Stimulated activated CD8-positive, alpha-beta memory T cell treated with anti-CD3 and anti-CD28 coated beads, Interleukin-15, amount 100 ng/mL, for 48 hours (primary cell): Measurements from ENCODE around the gene MRM3.
"Not testable (repeated sequence)": the region's sequence is repeated elsewhere in the genome, so short reads cannot be mapped to it uniquely, and the experiment has no call there.

ENCODE experiments used
- DNase-seq, 2 donors: peaks; one replicate each; pipeline ENCODE4 v3.0.0-alpha.2; 2020; ENCODE audit warnings: low read depth in 2 of 2

MRM3 gene

DNA sequence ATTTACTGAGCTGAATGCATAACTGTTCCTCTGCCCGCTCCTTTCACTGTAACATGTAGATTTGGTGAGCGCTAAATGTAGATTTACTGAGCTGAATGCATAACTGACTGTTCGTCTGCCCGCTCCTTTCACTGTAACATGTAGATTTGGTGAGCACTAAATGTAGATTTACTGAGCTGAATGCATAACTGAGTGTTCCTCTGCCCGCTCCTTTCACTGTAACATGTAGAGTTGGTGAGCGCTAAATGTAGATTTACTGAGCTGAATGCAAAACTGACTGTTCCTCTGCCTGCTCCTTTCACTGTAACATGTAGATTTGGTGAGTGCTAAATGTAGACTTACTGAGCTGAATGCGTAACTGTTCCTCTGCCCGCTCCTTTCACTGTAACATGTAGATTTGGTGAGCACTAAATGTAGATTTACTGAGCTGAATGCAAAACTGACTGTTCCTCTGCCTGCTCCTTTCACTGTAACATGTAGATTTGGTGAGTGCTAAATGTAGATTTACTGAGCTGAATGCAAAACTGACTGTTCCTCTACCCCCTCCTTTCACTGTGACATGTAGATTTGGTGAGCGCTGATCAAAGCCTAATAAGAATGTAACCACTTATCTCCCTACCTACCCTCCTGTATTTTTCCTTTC, 26.7 kb upstream of the MRM3 start:
- not testable (repeated sequence) for DNase-seq

DNA sequence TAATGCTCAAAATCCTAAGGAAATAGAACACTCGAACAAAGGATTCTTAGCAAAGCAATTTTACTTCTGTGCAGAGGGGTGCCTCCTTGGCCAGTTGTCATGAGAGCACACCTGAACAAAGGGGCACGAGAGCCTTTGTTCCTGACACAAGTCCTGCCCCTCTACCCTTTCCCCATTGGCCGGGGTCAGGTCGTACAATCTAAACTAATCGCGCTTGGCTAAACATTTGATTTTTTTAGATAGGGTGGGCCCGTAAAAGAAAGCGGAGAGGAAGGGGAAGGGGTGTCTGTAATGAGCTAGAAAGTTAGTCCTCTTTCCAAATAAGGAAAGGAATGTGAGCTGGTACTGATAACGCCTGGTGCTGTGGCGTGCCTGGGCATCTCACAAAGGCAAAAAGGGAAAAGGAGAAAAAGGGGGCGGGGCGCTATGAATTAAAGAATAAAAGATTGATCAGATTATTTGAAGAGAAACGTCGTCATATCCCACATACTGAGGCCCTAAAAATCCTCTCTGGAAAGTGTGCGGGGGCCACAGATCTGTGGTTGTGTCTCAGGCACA, 26.1 kb upstream of the MRM3 start:
- DNase-seq, result not testable (repeated sequence)

DNA sequence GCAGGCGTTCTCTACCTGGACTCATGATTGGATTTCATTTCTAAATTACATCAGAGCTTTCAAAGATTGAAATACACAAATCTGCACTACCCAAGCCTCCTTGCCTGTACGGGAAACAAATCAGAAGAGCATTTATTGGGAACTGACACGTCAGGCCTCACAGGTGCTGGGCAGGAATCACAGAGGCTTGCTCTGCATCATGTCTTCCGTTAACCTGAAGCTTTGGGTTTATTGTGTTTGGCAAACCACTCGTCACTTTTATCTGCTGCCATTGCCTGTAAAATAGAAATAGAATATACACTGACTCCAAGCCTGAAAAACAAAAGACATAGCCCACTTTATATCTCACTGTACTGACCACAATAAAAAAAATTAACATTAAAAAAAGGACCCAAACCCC, 22.2 kb upstream of the MRM3 start:
- DNase-seq, result no peak

DNA sequence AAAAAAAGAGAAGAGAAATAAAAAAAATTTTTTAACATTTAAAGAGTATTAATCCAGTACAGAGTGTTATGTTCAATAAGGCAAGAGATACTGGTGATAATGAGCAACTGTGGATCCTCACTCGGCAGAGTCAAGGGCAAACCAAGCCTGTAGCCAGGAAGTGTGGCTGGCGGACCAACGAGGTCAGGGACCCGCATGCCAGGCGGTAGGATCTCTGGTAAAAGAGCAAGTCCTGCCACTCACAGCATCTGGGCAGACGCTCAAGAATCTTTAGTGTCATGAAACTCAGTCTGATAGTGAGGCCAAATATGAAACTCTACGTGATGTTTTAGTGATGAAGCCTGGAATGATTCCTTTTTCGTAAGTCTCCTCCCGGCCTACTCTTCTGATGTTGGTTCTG, 21.8 kb upstream of the MRM3 start:
- no peak for DNase-seq

DNA sequence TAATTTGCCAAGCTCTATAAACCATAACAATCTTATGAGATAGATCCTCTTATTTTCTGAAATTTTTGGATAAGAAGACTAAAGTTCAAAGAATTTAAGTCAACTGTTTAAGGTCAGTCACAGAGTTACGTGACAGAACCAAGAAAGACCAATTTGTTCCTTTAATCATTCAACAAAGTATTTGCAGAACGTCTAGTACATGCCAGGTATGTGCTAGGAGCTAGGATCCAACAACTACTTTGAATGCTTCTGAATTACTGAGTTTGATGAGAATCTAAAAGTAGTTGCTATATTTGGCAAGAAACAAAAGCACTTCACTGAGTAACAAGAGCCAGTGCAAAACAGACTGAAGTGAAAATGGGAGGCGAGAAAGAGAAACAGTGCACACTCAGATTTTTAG, 15.1 kb upstream of the MRM3 start:
- no peak for DNase-seq

DNA sequence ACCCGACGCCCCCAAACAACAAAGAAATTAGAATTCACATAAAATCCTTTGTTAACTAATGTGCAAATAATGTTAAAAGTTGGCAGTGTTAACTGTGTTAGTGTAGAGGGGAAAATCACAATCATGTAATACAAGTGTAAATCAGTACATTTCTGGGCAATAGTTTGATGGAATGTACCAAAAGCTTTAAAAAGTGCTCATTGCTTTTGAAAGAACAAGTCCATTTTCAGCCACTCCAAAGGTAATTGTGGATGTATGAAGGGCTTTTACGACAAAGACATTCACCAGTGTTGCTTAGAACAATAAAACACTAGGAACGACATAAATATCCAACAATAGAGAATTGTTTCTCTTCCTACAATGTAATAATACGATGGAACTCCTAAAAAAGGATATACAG, 9.1 kb upstream of the MRM3 start:
- DNase-seq, result no peak

DNA sequence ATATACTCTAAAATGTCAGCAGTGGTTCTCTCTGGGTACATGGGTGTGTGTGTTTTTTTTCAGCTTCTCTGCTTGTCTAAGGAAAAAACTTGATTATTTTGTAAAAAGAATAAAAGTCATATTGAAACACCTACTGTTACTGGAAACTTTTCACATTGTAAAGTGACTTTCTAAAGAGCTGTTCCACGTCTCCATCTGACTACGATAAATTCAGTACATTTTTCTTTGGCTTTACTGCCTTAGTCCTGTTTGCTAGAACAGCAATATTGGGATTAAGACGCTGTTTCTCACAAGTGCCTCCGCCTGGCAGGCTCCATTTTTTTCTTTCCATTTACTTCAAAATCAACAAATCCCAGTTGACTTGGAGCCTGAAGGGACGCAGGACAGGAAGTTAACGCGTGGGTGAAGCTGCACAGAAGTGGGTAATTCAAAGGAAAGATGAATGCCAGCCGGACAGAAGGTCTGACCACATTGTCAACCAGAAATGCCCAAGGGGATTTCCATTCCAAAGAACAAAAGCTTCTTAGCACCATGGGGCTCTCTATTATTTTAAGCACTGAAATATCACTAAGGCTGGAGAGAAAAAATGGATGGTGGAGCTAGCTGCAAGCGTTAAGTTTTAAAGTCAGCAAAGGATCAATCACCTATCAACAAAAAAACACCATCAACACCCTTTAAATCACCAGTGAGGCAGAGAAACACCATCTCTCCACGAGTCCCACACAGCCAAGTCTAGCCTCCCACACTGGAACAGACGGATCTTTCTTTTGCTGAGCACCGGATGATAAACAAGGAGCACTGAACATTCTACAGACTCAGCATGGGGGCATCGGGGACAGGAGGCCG, 8.5 kb upstream of the MRM3 start:
- peak in 1 of 2 donors; percentile 19 for DNase-seq

DNA sequence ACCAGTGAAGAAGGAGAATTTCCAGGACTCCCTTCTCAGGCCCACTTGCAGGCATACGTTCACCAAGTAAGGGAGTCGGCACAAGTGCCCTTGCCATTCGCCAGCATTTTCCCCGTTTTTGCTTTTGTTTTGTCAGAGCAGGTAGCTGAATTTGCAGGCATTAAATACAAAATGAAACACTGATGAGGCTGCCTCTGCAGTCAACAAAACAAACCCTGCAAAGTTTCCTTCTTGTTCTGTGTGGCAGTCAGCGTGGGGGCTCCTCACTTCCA, 7.9 kb upstream of the MRM3 start:
- no peak for DNase-seq

DNA sequence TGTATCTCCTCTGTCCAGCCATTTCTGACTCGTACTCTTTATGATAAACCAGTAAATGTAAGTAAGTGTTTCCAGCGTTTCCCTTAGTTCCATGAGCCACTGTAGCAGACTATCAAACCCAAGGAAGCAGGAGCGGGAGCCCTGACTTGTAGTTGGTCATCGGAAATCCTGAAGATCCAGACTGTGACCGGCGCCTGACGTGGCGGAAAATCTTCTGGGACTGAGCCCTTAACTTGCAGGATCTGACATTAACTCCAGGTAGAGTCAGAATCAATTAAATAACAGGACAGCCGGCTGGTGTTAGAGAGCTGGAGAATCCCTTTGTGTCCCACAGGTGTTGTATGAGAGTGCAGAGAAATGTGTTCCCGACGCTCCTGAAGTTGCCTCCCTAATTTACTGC, 4.1 kb upstream of the MRM3 start:
- no peak for DNase-seq

DNA sequence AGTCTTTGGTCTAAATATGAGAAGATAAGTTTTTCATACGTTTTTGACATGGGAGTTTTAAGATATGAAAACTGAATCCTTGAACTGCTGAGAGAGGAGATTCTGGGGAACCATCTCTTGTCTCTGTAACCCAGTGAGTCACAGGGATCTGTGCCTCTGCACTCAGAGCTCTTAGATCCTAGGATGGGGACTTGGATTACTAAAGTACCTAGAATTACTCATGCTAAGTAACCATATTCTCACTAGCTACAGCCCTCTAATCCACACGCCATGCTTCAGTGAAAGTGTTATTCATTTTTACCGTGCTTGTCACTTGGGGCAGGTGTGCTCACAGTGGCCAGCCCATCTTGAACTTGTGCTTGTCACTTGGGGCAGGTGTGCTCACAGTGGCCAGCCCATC, 2.0 kb downstream of the MRM3 start:
- DNase-seq, result no peak

DNA sequence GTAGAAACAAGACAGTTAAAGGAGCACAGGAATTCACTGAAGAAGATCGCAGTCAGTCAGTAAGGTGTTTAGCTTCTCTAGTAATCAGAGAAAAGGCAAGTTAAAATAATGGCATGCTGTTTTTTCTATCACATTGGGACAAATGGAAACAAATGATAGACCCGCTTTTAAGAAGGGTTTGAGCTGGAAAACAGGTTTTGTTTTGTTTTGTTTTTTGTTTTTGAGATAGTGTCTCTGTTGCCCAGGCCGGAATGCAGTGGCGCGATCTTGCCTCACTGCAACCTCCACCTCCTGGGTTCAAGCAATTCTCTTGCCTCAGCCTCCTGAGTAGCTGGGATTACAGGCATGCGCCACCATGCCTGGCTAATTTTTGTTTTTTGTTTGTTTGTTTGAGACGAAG, 3.7 kb downstream of the MRM3 start:
- not testable (repeated sequence) for DNase-seq

DNA sequence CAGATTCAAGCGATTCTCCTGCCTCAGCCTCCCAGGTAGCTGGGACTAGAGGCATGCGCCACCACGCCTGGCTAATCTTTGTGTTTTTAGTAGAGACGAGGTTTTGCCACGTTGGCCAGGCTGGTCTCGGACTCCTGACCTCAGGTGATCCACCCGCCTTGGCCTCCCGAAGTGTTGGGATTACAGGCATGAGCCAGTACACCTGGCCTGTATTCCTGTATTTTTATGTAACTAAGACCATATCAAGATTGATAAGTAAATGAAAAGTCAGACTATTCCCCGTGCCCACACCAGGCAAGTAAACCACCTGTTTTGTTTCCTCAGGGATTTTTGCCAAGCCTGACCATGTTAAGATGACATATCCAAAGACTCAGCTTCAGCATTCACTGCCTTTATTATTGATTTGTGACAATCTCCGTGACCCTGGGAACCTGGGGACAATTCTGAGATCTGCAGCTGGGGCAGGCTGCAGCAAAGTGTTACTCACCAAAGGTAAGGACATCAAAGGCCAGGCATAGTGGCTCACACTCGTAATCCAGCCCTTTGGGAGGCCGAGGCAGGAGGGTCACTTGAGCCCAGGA, 5.6 kb downstream of the MRM3 start:
- no peak for DNase-seq

DNA sequence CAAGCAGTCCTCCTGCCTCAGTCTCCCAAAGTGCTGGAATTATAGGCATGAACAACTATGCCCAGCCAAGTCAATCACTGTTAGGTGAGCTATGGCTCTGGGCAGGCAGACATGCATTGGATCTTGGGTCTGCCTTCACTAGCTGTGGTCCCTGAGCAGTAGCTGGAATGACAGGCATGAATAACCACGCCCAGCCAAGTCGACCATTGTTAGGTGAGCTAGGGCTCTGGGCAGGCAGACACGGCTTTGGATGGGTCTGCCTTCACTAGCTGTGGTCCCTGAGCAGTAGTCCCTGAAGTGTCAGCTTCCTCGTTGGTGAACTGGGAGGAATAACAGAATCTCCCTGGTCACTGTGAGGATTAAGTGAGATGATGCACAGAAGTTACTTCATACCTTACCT, 6.4 kb downstream of the MRM3 start:
- DNase-seq, result no peak

DNA sequence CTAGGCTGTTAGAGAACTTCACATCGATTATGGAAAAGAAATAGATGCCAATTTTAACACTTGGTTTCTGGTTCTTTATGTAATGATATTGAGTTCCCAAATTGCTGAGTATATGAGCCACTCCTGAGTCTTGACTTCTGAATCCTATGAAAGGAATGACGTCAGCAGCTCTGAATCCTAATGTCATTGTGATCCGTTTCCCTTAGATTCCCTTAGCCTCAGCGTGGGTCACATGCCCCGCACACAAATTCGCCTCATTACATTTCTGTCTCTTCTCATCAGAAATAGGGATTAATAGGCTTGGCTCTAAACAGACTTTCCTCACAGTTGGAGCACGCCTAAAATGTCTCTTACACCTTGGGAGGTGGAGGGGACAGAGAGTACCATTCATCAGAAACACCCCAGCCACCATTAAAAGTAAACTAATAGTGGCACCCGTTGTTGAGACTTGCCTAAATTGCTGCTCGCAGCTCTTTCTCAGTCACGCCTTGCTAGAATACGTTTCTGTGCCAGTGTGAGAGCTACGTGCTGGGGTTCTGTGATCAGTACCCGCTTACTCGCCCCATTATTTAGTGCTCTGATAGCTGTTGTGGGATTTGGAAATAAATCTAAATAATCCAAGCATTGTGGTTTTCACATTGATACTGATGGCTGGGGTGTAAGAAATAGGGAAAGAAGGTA, 7.1 kb downstream of the MRM3 start:
- no peak for DNase-seq

DNA sequence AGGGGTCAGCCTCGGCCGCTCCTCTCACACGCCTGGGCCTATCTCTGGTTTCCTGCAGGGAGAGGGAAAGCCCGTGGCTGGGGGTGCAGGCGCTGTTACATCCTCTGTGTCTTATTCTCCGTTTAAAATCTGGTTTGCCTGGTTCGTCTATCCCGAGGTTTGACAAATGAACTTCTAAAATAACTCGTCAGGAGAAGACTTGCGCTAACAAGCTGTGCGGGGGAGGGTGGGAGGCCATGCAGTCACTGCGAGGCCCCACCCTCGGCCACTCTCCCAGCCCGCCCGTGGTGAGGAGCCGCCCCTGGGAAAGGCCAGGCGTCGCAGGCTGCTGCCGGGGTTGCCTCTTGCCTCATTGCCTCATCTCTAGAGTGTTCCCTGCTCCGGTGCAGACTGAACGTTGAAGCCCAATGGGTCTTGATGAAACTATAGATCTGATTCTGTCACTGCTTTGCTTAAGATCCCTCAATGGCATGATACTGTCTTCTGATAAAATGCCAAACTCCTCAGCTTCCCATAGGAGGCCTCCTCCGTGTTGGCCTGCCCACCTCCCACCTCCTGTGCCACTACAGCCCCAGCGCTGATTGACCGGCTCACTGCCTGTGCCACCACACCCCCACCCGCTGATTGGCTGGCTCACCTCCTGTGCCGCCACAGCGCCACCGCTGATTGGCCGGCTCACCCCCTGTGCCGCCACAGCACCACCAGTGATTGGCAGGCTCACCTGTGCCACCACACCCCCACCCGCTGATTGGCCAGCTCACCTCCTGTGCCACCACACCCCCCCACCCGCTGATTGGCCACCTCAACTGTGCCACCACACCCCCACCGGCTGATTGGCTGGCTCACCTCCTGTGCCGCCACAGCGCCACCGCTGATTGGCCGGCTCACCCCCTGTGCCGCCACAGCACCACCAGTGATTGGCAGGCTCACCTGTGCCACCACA, 8.0 kb downstream of the MRM3 start:
- not testable (repeated sequence) for DNase-seq

DNA sequence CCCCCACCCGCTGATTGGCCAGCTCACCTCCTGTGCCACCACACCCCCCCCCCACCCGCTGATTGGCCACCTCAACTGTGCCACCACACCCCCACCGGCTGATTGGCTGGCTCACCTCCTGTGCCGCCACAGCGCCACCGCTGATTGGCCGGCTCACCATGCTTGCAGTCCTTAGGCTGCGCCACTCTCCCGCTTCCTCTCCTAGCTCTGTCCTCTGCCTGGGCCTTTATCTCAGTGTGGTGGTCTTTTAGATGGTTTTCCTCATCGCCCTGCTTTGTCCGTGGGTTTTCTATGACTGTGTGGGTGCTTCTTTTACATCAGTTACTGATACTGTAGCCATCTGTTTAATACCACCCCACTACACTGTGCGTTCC, 8.7 kb downstream of the MRM3 start:
- DNase-seq, result not testable (repeated sequence)

DNA sequence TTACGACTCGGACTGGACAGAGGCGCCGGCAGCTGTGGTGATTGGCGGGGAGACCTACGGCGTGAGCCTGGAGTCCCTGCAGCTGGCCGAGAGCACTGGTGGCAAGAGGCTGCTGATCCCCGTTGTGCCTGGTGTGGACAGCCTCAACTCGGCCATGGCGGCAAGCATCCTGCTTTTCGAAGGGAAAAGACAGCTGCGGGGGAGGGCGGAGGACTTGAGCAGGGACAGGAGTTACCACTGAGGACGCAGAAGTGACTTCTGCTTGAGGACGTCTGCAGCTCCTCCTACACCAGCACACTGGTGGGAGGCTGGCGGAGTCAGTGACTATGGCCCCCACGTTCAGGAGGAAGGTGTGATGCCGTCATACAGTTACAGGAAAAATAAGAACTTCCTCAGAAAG, 9.7 kb downstream of the MRM3 start:
- DNase-seq, result no peak

DNA sequence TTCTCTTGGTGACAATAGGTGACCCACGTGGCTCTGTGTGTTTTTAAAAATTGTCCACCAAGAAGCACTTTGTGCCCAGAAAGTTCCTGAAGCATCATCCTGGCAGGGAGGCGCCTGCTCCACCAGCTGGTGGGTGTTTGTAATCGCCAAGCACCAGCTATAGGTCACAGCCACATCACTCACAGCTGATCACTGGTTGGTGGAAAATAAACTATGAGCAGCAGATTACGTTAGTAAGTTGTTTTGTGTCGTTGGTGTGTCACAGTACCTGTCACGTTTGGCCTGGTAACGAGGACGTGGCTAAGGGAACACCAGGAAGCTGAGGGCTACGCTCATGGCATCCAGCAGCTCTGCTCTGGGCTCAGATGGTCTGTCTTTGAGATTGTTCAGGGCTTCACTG, 10.1 kb downstream of the MRM3 start:
- DNase-seq, result no peak

DNA sequence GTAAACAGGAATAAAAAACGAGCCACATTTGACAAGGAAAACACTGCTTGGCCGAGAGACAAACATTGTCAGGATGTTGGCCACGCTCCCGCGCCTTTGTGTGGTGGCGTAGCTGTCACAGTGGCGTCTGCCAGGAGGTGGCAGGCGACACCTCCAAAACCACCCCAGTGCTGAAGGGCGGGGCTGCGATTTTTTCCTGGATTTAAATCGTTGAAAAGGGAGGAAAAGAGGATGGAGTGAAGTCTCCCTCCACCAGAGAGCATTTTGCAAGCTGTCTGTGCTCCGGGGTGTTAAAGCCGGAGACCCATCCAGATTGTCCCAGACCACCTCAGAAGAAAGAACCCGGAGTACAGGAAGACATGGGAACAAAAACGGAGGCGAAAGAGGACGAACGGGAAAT, 12.7 kb downstream of the MRM3 start:
- no peak for DNase-seq

DNA sequence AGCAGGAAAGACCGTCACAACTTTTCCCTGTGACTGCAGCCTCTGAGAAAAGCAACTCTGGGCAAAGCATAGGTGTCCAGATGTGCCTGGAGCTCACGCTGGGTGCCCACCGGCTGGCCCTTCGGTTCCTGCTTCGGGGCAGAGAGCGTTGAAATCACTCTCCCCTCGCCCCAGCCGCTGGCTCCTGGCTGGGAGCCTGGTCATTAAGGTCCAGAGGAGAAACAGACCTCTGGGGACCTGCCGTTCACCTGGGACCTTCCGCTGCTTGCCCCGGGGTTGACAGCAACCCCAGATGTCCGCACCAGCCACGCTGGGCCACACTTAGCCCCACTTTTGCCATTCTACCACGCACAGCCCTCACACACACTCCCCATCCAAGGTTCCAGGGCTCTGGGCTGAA, 13.1 kb downstream of the MRM3 start:
- DNase-seq, result no peak

DNA sequence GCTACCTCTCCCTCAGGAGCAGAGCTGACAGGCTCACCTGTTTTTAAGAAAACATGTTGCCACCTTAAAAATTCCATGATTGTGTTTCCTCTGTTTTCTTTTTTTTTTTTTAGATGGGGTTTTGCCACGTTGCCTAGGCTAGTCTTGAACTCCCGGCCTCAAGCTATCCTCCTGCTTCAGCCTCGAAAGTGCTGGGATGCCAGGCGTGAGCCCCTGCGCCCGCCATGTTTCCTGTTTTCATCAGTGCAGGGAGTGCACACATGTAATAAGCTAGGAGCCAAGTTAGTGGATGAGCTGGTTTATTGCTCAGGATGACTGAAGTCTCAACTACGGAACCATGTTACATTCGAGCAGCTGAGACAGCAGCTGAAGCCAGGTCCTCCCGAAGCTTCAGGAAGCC, 13.6 kb downstream of the MRM3 start:
- no peak for DNase-seq
